ENCODE data around the gene IRF4. TPM values are rescaled to one million over a fixed set of nuclear protein-coding genes. Genes with fewer than 3 reads are reported as not detected.

The IRF4 gene
- total and polyA plus RNA-seq, 2 donors (not counting 3 experiments of a cell fraction or from before 2014, with no cell fraction given), result not detected

DNA sequence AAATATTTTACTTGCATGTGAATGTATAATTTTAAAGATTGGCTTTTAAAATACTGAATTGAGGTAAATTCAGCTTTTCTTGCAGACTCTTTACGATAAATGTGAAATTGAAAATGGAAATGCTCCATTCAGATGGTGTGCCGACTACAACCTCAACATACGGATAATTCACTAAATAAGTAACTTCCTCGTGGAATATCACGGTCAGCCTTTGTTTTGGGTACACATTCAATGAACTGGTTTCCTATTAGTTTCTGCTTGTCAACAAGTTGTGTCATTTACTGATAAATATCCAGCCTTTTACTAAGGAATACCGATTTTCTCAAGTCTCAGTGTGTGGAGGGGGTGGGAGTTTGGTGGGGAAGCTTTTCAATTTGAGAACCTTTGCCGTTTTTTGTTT is 2.4 kb upstream of the IRF4 start:
- dilution Hi-C loops (cut with MboI; ENCODE audit: extremely low pct_ligation_motif_present, low sequenced_read_pairs) (no loop called here), intact Hi-C loops (cut with micrococcal nuclease) (no loop called here)
- no peaks in the 10 kb centered on the region for H3K9me1 ChIP-seq (replicated peaks; ENCODE audit: control insufficient read depth, extremely low read depth, insufficient read depth, low read length)
- no peak overlapping the region for H3K4me2 ChIP-seq (ENCODE audit: insufficient read depth, low read length)
- no TSS peak for BruUV-seq (replicated peaks)
- H3K79me2 ChIP-seq (ENCODE audit: control insufficient read depth, insufficient read depth, low read length), result no peaks in the 10 kb centered on the region
- peaks cover 6% of the 10 kb centered on the region for H3K4me1 ChIP-seq (ENCODE audit: control insufficient read depth, extremely low read depth, insufficient read depth, low read length)
- no peaks in the 10 kb centered on the region for H3K9me3 ChIP-seq (replicated peaks; ENCODE audit: control insufficient read depth, insufficient read depth, low read length)
- H3K4me3 ChIP-seq (replicated peaks in 1 of 3; ENCODE audit: insufficient read depth in 1 of 3, low read depth in 1 of 3, low read length in 3 of 3), result no peak overlapping the region
- DNase-seq (ENCODE audit: low read depth, low spot score), result no peak
- peaks cover 38 to 51% of the 10 kb centered on the region in 2 experiments for H3K27me3 ChIP-seq (ENCODE audit: control insufficient read depth in 2 of 2, insufficient read depth in 2 of 2, low read length in 2 of 2)
- no peaks in the 10 kb centered on the region for H4K20me1 ChIP-seq (replicated peaks; ENCODE audit: control insufficient read depth, extremely low read depth, insufficient read depth, low read length)
- no peak for FAIRE-seq
- no peak overlapping the region for H3K27ac ChIP-seq (ENCODE audit: insufficient read depth, low read depth, low read length)
- no peaks in the 10 kb centered on the region for H3K36me3 ChIP-seq (ENCODE audit: control insufficient read depth in 2 of 2, extremely low read depth in 1 of 2, insufficient read depth in 2 of 2, low read length in 2 of 2)
- CTCF ChIA-PET, result no interaction called here
- POLR2A ChIA-PET, result no interaction called here
- no peak overlapping the region for H3K9ac ChIP-seq (replicated peaks; ENCODE audit: extremely low read depth, insufficient read depth, low read length)
- H2AFZ ChIP-seq (ENCODE audit: low read depth, low read length), result no peak overlapping the region
- no peak for TF ChIP-seq EZH2 (IDR thresholded peaks at IDR 0.05; ENCODE audit: borderline replicate concordance, low read depth, low read length, severe bottlenecking)
- TF ChIP-seq FOS (IDR thresholded peaks at IDR 0.05; ENCODE audit: borderline replicate concordance, insufficient read depth, low read length), result no peak
- TF ChIP-seq CTCF (IDR thresholded peaks at IDR 0.05; ENCODE audit: extremely low read depth in 1 of 2, insufficient read depth in 1 of 2, low read depth in 1 of 2, low read length in 2 of 2), result no peak
- TF ChIP-seq POLR2AphosphoS5 (IDR thresholded peaks at IDR 0.05; ENCODE audit: insufficient read depth, low read depth, low read length), result no peak
- no peak for TF ChIP-seq MAX (IDR thresholded peaks at IDR 0.05; ENCODE audit: insufficient read depth, insufficient read length)
- no peak for TF ChIP-seq JUN (IDR thresholded peaks at IDR 0.05; ENCODE audit: borderline replicate concordance, insufficient read depth, insufficient read length, low read depth)
- no peak for TF ChIP-seq MYC (IDR thresholded peaks at IDR 0.05; ENCODE audit: low read depth, low read length)
- no peak for TF ChIP-seq GATA2 (IDR thresholded peaks at IDR 0.05; ENCODE audit: insufficient read depth, insufficient read length, low read depth, low read length)
- TF ChIP-seq POLR2A (IDR thresholded peaks at IDR 0.05; ENCODE audit: low read depth, low read length), result no peak
